SJCRH30 (cell line): ENCODE measurements around the gene MED20. TPM values are rescaled to one million over a fixed set of nuclear protein-coding genes. Genes with fewer than 3 reads are reported as not detected.

ENCODE experiments used
- DNase-seq, 2 experiments: peaks; one replicate each; pipeline ENCODE4 v3.0.0-alpha.2; 2015 to 2020
- H3K27ac ChIP-seq: fragments of 250-450 bp; sonication (Bioruptor Pico); 2 replicates; pipeline ENCODE4 v1.5.1; 2020; ENCODE audit warnings: mild to moderate bottlenecking, moderate library complexity
- H3K27me3 ChIP-seq: fragments of 250-450 bp; sonication (Bioruptor Pico); 2 replicates; pipeline ENCODE4 v1.5.1; 2020; ENCODE audit warnings: mild to moderate bottlenecking, moderate library complexity
- H3K36me3 ChIP-seq: fragments of 250-450 bp; sonication (Bioruptor Pico); 2 replicates; pipeline ENCODE4 v1.5.1; 2020; ENCODE audit warnings: mild to moderate bottlenecking, moderate library complexity
- H3K4me1 ChIP-seq: fragments of 250-450 bp; sonication (Bioruptor Pico); 2 replicates; pipeline ENCODE4 v1.5.1; 2020; ENCODE audit warnings: mild to moderate bottlenecking, moderate library complexity
- H3K4me3 ChIP-seq: fragments of 250-450 bp; sonication (Bioruptor Pico); 2 replicates; pipeline ENCODE4 v1.5.1; 2020; ENCODE audit warnings: mild to moderate bottlenecking, moderate library complexity
- H3K9me3 ChIP-seq: fragments of 250-450 bp; sonication (Bioruptor Pico); replicated peaks from 2 replicates; pipeline ENCODE4 v1.5.1; 2020; ENCODE audit warnings: mild to moderate bottlenecking, moderate library complexity
- total RNA-seq: library from RNA; depleted of rRNA; stranded (reverse); fragments of >200 nt; shearing (Covaris generic); gene quantifications from 2 replicates; pipeline ENCODE4 v1.2.3, GENCODE V29; 2014

Gene MED20
- total RNA-seq, 1 experiment from 2014 or later: 33.4 TPM

- Histone ChIP-seq H3K9me3 (no peaks in the 10 kb centered on the region), H3K4me1 (no peaks in the 10 kb centered on the region), H3K27ac (no peak overlapping the region), H3K27me3 (no peaks in the 10 kb centered on the region), H3K4me3 (no peak overlapping the region), H3K36me3 (peaks cover 4% of the 10 kb centered on the region; the same call in 1 of the 2 replicates)
- DNase-seq: peak; percentile 30 to 57
Observed at GRCh38 chr6:41901882-41902519, 18.9 kb downstream of the MED20 start.

- DNase-seq: no peak
- no peak overlapping the region for H3K4me3 ChIP-seq
- H3K9me3 ChIP-seq: no peaks in the 10 kb centered on the region
- H3K4me1 ChIP-seq: no peaks in the 10 kb centered on the region
- no peaks in the 10 kb centered on the region for H3K27me3 ChIP-seq
- H3K27ac ChIP-seq: no peak overlapping the region
- peaks cover 4% of the 10 kb centered on the region; the same call in 1 of the 2 replicates for H3K36me3 ChIP-seq
Observed at GRCh38 chr6:41900861-41901260, 20.1 kb downstream of the MED20 start.

GRCh38 chr6:41896281-41896680 is 24.7 kb downstream of the MED20 start:
- no peaks in the 10 kb centered on the region for H3K27me3 ChIP-seq
- H3K36me3 ChIP-seq: no peaks in the 10 kb centered on the region
- H3K4me3 ChIP-seq: peak overlapping the region; percentile 78
- DNase-seq: no peak
- H3K27ac ChIP-seq: peak overlapping the region; percentile 68; the same call in 1 of the 2 replicates
- H3K4me1 ChIP-seq: peaks cover 4% of the 10 kb centered on the region; the same call in 1 of the 2 replicates
- no peaks in the 10 kb centered on the region for H3K9me3 ChIP-seq

GRCh38 chr6:41895300-41896233 is 25.4 kb downstream of the MED20 start, which contains the start of gene USP49:
Gene USP49, minus strand, starts transcription at chr6:41895375. Its CDS starts 88,392 bp downstream, at chr6:41806983.
- H3K4me3 ChIP-seq: peak within 1 kb of the TSS; percentile 78
- H3K27me3 ChIP-seq: no peaks in the 10 kb centered on the region
- H3K9me3 ChIP-seq: no peaks in the 10 kb centered on the region
- peak; percentile 91 to 92 for DNase-seq
- no peaks in the 10 kb centered on the region for H3K36me3 ChIP-seq
- peak within 1 kb of the TSS; percentile 68 for H3K27ac ChIP-seq
- peaks cover 4% of the 10 kb centered on the region; the same call in 1 of the 2 replicates for H3K4me1 ChIP-seq

- no peaks in the 10 kb centered on the region for H3K36me3 ChIP-seq
- H3K4me3 ChIP-seq: peak overlapping the region; percentile 78
- peaks cover 4% of the 10 kb centered on the region; the same call in 1 of the 2 replicates for H3K4me1 ChIP-seq
- no peaks in the 10 kb centered on the region for H3K9me3 ChIP-seq
- peak overlapping the region; percentile 41; the same call in 1 of the 2 replicates for H3K27ac ChIP-seq
- no peaks in the 10 kb centered on the region for H3K27me3 ChIP-seq
- no peak for DNase-seq
Observed at GRCh38 chr6:41894366-41895299, 26.3 kb downstream of the MED20 start.

- H3K27ac ChIP-seq: no peak overlapping the region
- no peak for DNase-seq
- peaks cover 4% of the 10 kb centered on the region; the same call in 1 of the 2 replicates for H3K4me1 ChIP-seq
- H3K4me3 ChIP-seq: no peak overlapping the region
- no peaks in the 10 kb centered on the region for H3K36me3 ChIP-seq
- H3K9me3 ChIP-seq: no peaks in the 10 kb centered on the region
- no peaks in the 10 kb centered on the region for H3K27me3 ChIP-seq
Observed at GRCh38 chr6:41892921-41893564, 27.9 kb downstream of the MED20 start.

GRCh38 chr6:41887331-41887751 is 33.6 kb downstream of the MED20 start:
- no peaks in the 10 kb centered on the region for H3K27me3 ChIP-seq
- no peak overlapping the region for H3K27ac ChIP-seq
- 0 out of 2 replicates have a peak, but pooled peaks cover 2% of the 10 kb centered on the region for H3K36me3 ChIP-seq
- no peaks in the 10 kb centered on the region for H3K9me3 ChIP-seq
- DNase-seq: peak; percentile 23 to 38
- no peak overlapping the region for H3K4me3 ChIP-seq
- H3K4me1 ChIP-seq: peaks cover 10% of the 10 kb centered on the region

GRCh38 chr6:41885930-41886329 is 35.0 kb downstream of the MED20 start:
- Histone ChIP-seq H3K4me1 (peaks cover 10% of the 10 kb centered on the region), H3K27me3 (no peaks in the 10 kb centered on the region), H3K9me3 (no peaks in the 10 kb centered on the region), H3K36me3 (0 out of 2 replicates have a peak, but pooled peaks cover 2% of the 10 kb centered on the region), H3K4me3 (no peak overlapping the region), H3K27ac (no peak overlapping the region)
- no peak for DNase-seq

- DNase-seq: no peak
- Histone ChIP-seq H3K9me3 (no peaks in the 10 kb centered on the region), H3K4me3 (no peak overlapping the region), H3K36me3 (0 out of 2 replicates have a peak, but pooled peaks cover 2% of the 10 kb centered on the region), H3K27ac (no peak overlapping the region), H3K27me3 (no peaks in the 10 kb centered on the region), H3K4me1 (peaks cover 10% of the 10 kb centered on the region)
Observed at GRCh38 chr6:41884957-41885356, 36.0 kb downstream of the MED20 start.

GRCh38 chr6:41881506-41881905 is 39.4 kb downstream of the MED20 start:
- Histone ChIP-seq H3K27ac (no peak overlapping the region), H3K36me3 (0 out of 2 replicates have a peak, but pooled peaks cover 2% of the 10 kb centered on the region)
- no peak for DNase-seq

GRCh38 chr6:41878961-41879405 is 42.0 kb downstream of the MED20 start:
- no peak for DNase-seq
- no peaks in the 10 kb centered on the region for H3K27me3 ChIP-seq
- peaks cover 6% of the 10 kb centered on the region; the same call in 1 of the 2 replicates for H3K4me1 ChIP-seq
- 0 out of 2 replicates have a peak, but pooled peaks cover 2% of the 10 kb centered on the region for H3K36me3 ChIP-seq
- no peak overlapping the region for H3K4me3 ChIP-seq
- H3K9me3 ChIP-seq: no peaks in the 10 kb centered on the region
- no peak overlapping the region for H3K27ac ChIP-seq

More at GRCh38 chr6:41881506-41881905, 39.4 kb downstream of the MED20 start:
- H3K9me3 ChIP-seq: no peaks in the 10 kb centered on the region
- H3K27me3 ChIP-seq: no peaks in the 10 kb centered on the region
- peaks cover 6% of the 10 kb centered on the region; the same call in 1 of the 2 replicates for H3K4me1 ChIP-seq
- no peak overlapping the region for H3K4me3 ChIP-seq

GRCh38 chr6:41878246-41878645 is 42.7 kb downstream of the MED20 start:
- Histone ChIP-seq H3K9me3 (no peaks in the 10 kb centered on the region), H3K36me3 (no peaks in the 10 kb centered on the region), H3K27ac (no peak overlapping the region), H3K4me1 (peaks cover 6% of the 10 kb centered on the region; the same call in 1 of the 2 replicates), H3K27me3 (no peaks in the 10 kb centered on the region), H3K4me3 (no peak overlapping the region)
- no peak for DNase-seq

- Histone ChIP-seq H3K27ac (no peak overlapping the region), H3K9me3 (no peaks in the 10 kb centered on the region), H3K4me1 (peaks cover 6% of the 10 kb centered on the region; the same call in 1 of the 2 replicates), H3K36me3 (no peaks in the 10 kb centered on the region), H3K4me3 (no peak overlapping the region), H3K27me3 (no peaks in the 10 kb centered on the region)
- no peak for DNase-seq
Observed at GRCh38 chr6:41877051-41877680, 43.8 kb downstream of the MED20 start.
